HUES48 (cell line): ENCODE measurements around the gene ABI3BP.
"Not testable (repeated sequence)": the region's sequence is repeated elsewhere in the genome, so short reads cannot be mapped to it uniquely, and the experiment has no call there.

Experiments
- H3K27ac ChIP-seq: one replicate; pipeline ENCODE4 v1.7.0; 2013; ENCODE audit warnings: low read depth, low read length, inconsistent platforms
- H3K27me3 ChIP-seq: 2 replicates; pipeline ENCODE4 v1.6.1; 2013; ENCODE audit warnings: mild to moderate bottlenecking, low read length; ENCODE audit not compliant: control insufficient read depth, insufficient read depth
- H3K36me3 ChIP-seq: 2 replicates; pipeline ENCODE4 v1.6.1; 2013; ENCODE audit warnings: low read length; ENCODE audit not compliant: control insufficient read depth, insufficient read depth
- H3K4me1 ChIP-seq: 2 replicates; pipeline ENCODE4 v1.6.1; 2013; ENCODE audit warnings: mild to moderate bottlenecking, low read length; ENCODE audit not compliant: control insufficient read depth, insufficient read depth
- H3K4me3 ChIP-seq: 2 replicates; pipeline ENCODE4 v1.5.1; 2013; ENCODE audit warnings: mild to moderate bottlenecking, low read depth, low read length
- H3K9ac ChIP-seq: 2 replicates; pipeline ENCODE4 v1.6.1; 2013; ENCODE audit warnings: mild to moderate bottlenecking, low read depth, low read length, moderate library complexity
- H3K9me3 ChIP-seq: 2 replicates; pipeline ENCODE4 v1.6.1; 2013; ENCODE audit warnings: low read length; ENCODE audit not compliant: control insufficient read depth, insufficient read depth

The ABI3BP gene

GRCh38 chr3:100946096-100946495 lies 47.1 kb downstream of the ABI3BP start:
- not testable (repeated sequence) for H3K27ac ChIP-seq, H3K27me3 ChIP-seq, H3K9me3 ChIP-seq, H3K4me3 ChIP-seq, H3K4me1 ChIP-seq, H3K9ac ChIP-seq, H3K36me3 ChIP-seq

GRCh38 chr3:100941451-100941850 lies 51.8 kb downstream of the ABI3BP start:
- Histone ChIP-seq H3K27me3 (no peaks in the 10 kb centered on the region), H3K36me3 (no peaks in the 10 kb centered on the region), H3K9ac (no peak overlapping the region), H3K27ac (no peak overlapping the region), H3K4me3 (no peak overlapping the region), H3K4me1 (no peaks in the 10 kb centered on the region), H3K9me3 (no peaks in the 10 kb centered on the region)

GRCh38 chr3:100941041-100941440 lies 52.2 kb downstream of the ABI3BP start:
- Histone ChIP-seq H3K36me3 (no peaks in the 10 kb centered on the region), H3K9me3 (no peaks in the 10 kb centered on the region), H3K27ac (no peak overlapping the region), H3K4me1 (no peaks in the 10 kb centered on the region), H3K27me3 (no peaks in the 10 kb centered on the region), H3K9ac (no peak overlapping the region), H3K4me3 (no peak overlapping the region)

DNA sequence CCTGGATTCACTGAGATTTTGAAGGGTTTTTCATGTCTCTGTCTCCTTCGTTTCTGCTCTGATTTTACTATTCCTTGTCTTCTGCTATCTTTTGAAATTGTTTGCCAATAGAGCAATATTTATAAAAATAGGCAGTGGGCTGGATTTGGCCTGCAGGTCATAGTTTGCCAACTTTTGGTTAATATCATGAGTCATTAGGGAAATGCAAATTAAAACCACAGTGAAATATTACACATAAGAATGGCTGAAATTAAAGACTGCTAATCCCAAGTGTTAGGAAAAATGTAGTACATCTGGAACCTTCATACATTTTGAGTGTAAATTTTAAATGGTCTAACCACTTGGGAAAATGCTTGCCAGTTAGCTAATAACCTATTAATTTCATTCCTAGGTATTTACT lies 56.3 kb downstream of the ABI3BP start:
- Histone ChIP-seq H3K27me3 (no peaks in the 10 kb centered on the region), H3K9ac (no peak overlapping the region), H3K4me3 (no peak overlapping the region)

DNA sequence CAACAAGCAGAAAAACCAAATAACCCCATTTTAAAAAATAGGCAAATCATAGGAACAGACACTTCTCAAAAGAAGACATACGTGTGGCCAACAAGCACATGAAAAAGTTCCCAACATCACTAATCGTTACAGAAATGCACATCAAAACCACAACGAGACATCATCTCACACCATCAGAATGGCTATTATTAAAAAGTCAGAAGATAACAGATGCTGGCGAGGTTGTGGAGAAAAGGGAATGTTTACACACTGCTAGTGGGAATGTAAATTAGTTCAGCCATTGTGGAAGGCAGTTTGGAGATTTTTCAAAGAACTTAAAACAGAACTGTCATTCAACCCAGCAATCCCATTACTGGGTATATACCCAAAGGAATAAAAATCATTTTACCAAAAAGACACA lies 60.7 kb downstream of the ABI3BP start:
- no peak overlapping the region for H3K27ac ChIP-seq
- no peak overlapping the region for H3K4me3 ChIP-seq
- H3K9me3 ChIP-seq = no peaks in the 10 kb centered on the region
- H3K9ac ChIP-seq = no peak overlapping the region
- no peaks in the 10 kb centered on the region for H3K36me3 ChIP-seq
- H3K27me3 ChIP-seq = no peaks in the 10 kb centered on the region
- no peaks in the 10 kb centered on the region for H3K4me1 ChIP-seq

More for the DNA sequence above, 56.3 kb downstream of the ABI3BP start:
- Histone ChIP-seq H3K4me1 (no peaks in the 10 kb centered on the region), H3K27ac (no peak overlapping the region), H3K9me3 (no peaks in the 10 kb centered on the region), H3K36me3 (no peaks in the 10 kb centered on the region)

DNA sequence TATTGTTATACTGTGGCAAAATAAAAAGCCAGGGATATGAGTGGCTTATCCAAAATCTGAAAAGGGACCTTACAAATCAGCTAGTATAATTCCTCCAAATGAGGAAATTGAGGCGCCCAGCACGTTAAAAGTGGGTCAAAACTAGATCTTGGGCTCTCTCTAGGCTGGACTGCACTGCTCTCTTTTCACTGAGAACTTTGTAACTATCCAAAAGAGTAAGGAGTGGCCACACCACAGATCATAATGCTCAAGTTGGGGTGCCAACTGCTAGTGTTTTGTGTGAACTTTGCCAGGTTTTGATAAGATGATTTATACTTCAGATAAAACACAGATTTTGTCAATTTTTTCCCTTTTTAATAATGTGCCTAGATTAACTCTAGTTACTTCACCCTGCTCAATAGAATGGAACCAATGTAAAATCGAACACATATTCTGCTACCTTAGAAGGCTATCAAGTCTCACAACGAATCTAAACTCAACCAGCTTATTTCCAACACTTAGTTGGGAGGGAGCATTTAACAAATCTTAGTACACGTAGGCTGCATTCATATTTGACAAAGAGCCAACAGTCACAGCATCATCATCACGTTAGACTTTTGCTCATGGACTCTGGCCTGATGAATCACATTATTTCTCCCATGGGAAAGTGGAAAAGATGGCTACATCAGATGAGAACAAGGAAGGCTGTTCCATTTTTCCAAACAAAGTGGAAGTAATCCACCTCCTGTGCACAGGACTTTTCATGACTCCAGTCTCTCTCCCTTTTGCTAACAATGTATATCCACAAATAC lies 64.4 kb downstream of the ABI3BP start:
- Histone ChIP-seq H3K4me1 (no peaks in the 10 kb centered on the region), H3K27me3 (no peaks in the 10 kb centered on the region), H3K9me3 (no peaks in the 10 kb centered on the region), H3K36me3 (no peaks in the 10 kb centered on the region), H3K27ac (no peak overlapping the region), H3K9ac (no peak overlapping the region), H3K4me3 (no peak overlapping the region)

DNA sequence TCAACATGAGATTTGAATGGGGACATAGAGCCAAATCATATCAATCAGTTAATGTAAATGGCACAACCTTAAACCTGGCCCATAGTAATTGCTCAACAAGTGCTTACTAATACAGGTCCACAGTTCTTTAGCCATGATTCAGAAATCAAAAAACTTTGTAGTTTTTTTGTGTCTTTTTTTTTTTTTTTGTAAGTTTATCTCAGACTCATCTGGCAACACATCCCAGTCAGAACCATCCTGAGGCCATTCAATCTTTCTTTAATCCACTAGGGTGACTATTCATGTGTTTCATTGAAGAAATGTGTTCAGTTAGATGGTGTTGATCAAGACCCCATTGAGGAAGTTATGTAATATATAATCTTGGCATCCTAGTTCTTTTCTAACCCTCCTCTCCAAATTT lies 65.4 kb downstream of the ABI3BP start:
- Histone ChIP-seq H3K9ac (no peak overlapping the region), H3K27ac (no peak overlapping the region), H3K9me3 (no peaks in the 10 kb centered on the region), H3K36me3 (no peaks in the 10 kb centered on the region), H3K4me3 (no peak overlapping the region), H3K27me3 (no peaks in the 10 kb centered on the region), H3K4me1 (no peaks in the 10 kb centered on the region)

DNA sequence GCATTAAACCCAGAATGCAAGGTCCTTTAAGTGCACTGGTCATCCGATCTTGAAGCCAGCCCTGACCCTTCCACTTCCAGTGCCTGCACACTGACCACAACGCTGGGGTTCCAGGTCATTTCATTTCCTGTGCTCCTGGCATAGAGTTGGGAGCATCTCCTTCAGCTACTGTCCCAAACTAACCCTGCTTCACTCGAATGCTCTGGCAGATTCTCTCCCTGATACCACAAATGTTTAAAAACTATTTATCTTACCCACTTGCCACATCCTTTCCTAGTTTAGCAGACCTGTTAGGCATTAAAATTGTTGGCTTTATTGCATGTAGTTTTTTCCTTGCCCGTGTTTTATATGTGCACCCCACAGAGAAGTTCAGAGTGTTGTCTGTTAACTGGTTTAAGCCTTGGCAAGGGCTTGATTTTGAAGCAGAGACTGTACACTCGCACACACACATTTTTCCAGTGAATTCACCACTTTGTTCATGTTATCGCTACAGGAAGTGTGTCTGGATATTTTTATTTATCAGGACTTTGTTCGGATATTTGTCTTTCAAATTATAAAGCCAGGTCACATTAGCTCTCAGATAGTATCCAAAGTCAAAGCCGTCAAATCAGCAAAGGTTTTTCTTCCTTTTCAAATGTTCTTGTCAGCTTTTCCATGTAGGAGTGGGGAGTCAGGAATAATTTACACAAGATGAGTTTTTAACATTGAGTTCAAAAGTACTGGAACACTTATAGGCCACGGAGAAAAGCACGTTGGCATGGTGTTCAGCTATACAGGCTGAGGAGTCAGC lies 77.3 kb downstream of the ABI3BP start:
- no peak overlapping the region for H3K9ac ChIP-seq
- peaks cover 10% of the 10 kb centered on the region for H3K4me1 ChIP-seq
- no peaks in the 10 kb centered on the region for H3K9me3 ChIP-seq
- no peaks in the 10 kb centered on the region for H3K36me3 ChIP-seq
- no peak overlapping the region for H3K4me3 ChIP-seq
- H3K27ac ChIP-seq = no peak overlapping the region
- no peaks in the 10 kb centered on the region for H3K27me3 ChIP-seq

GRCh38 chr3:100913870-100914648 lies 79.2 kb downstream of the ABI3BP start:
- Histone ChIP-seq H3K27me3 (no peaks in the 10 kb centered on the region), H3K9ac (no peak overlapping the region), H3K36me3 (no peaks in the 10 kb centered on the region), H3K4me3 (no peak overlapping the region), H3K4me1 (peaks cover 10% of the 10 kb centered on the region), H3K27ac (no peak overlapping the region), H3K9me3 (no peaks in the 10 kb centered on the region)

DNA sequence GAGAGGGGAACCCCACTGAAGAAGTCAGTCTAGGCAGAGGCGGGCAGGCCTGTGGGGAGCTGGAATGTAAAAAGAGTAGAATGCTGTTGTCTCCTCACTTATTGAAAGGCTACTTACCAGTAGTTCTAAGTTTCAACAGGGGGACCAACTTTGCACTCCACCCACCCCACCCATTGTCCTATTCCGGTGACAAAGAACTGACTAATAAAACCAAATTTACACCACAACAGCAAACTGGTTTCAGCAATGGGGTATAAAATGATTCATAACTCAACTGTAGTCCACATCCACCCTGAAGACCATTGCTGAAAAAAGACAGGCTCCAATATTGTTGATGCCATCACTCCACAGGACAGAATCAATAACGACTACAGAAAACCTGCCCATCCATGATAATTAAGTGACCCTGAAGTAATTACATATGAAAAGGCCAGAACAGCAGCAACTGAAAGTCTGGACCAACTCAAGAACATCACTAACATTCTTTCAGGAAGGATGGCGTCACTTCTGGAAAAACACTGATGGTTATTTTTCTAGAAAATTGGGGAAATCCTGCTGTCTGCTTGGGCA lies 80.2 kb downstream of the ABI3BP start:
- H3K27me3 ChIP-seq = no peaks in the 10 kb centered on the region
- H3K9me3 ChIP-seq = no peaks in the 10 kb centered on the region
- H3K36me3 ChIP-seq = no peaks in the 10 kb centered on the region
- H3K9ac ChIP-seq = no peak overlapping the region
- H3K4me1 ChIP-seq = peaks cover 10% of the 10 kb centered on the region
- H3K4me3 ChIP-seq = no peak overlapping the region
- H3K27ac ChIP-seq = no peak overlapping the region
